GM12872 (cell line): ENCODE data around the gene ZNF770.

Experiments used
- TF ChIP-seq, protein P1 (sequence below): IDR thresholded peaks from 3 replicates; pipeline ENCODE4 v1.5.1; 2011; ENCODE audit warnings: low read depth, mild to moderate bottlenecking, low read length, moderate library complexity; ENCODE audit not compliant: insufficient read depth

ZNF770 gene

DNA sequence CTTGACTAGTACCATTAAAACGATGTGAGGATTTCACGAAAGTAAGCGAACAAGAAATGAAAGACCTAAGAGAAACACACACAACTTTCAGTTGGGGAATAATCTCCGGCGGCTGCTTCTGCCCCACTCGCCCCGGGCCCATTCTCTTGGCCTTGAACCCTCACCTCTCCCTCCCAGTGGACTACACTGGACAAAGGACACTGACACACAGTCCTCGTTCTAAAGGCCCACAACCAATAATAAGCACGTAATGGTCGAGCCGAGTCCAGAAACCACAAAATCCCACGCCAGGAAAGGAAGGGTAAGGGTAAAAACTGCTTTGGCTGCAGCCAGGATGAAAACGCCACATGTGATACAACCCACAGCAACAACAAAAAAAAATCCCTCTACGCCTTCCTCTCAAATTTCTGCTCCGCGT lies 469 bp downstream of the ZNF770 start:
- TF ChIP-seq, protein P1, sequence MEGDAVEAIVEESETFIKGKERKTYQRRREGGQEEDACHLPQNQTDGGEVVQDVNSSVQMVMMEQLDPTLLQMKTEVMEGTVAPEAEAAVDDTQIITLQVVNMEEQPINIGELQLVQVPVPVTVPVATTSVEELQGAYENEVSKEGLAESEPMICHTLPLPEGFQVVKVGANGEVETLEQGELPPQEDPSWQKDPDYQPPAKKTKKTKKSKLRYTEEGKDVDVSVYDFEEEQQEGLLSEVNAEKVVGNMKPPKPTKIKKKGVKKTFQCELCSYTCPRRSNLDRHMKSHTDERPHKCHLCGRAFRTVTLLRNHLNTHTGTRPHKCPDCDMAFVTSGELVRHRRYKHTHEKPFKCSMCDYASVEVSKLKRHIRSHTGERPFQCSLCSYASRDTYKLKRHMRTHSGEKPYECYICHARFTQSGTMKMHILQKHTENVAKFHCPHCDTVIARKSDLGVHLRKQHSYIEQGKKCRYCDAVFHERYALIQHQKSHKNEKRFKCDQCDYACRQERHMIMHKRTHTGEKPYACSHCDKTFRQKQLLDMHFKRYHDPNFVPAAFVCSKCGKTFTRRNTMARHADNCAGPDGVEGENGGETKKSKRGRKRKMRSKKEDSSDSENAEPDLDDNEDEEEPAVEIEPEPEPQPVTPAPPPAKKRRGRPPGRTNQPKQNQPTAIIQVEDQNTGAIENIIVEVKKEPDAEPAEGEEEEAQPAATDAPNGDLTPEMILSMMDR = no peak

DNA sequence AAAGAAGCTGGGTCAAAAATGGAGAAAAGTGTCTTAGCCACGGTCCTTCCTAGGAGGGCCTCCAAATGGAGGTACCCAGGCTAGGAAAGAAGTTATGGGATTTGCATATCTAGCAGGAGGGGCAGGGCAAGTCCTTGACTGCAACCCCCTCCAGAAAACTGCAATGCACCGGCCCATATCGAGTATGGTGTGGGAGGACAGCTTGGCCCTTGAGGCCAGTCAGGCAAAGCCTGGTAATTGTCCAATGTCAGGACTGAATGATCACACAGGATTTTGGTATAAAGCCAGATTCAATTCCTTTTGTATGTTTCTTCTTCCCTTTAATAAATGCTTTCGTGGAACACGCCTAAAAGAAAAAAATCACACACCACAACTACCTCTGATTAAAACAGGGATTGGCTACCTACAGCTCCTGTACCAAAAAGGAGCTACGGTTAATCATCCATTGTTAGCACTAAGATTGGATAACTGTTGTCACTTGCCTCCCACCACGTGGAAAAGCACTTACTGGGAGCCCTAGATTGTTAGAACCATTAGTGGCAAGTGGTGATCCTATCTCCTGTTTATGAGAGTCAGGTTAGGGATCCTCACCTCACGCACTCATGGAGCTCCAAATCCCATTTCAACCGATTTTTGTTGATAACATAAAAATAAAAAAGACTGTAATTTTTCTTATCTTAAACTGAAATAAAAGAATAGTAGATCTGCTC lies 1.2 kb downstream of the ZNF770 start:
- TF ChIP-seq, protein P1 = no peak

DNA sequence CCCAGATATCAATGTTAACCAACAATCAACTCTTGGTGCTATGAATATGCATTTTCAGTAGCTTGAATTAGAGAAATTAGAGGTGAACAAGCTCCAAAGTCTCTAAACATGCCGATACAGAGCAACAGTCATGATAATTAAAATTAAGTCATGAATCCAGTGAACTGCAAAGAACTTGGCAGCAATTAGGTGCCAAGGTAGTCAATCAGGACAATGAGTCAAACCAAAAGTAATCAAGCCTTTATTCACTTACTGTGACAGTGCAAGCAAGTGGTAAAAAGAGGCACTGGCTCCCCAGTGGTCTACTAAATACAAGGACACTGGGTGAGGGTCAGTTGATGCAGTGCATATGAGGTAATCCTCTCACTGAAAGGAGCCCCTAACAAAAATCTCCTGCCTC lies 1.8 kb downstream of the ZNF770 start:
- TF ChIP-seq, protein P1 = no peak

DNA sequence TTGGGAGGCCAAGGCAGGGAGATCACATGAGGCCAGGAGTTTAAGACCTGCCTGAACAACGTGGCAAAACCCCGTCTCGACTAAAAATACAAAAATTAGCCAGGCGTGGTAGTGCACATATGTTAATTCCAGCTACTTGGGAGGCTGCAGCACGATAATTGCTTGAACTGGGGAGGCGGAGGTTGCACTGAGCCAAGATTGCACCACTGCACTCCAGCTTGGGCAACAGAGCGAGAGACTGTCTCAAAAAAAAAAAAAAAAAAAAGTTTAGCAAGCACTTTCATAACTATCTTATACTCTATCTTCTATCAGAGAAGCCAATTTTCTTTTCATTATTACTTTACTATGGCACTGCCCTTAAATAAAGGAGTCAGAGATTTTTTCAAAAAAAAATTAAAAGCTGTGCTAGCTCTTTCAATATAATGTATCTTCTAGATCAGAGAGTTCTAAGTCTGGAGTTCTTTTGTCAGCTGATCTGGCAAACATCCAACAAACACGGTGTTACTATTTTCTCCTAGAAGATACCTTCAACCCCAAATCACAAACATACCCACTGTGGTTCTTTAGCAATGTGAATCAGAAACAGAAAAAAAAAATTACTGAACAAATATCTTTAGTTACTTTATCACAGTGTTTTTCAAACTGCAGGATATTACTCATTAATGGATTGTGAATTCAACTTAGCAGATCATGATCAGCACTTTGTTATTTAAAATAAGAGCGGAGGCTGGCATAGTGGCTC lies 3.0 kb downstream of the ZNF770 start:
- TF ChIP-seq, protein P1 = no peak

DNA sequence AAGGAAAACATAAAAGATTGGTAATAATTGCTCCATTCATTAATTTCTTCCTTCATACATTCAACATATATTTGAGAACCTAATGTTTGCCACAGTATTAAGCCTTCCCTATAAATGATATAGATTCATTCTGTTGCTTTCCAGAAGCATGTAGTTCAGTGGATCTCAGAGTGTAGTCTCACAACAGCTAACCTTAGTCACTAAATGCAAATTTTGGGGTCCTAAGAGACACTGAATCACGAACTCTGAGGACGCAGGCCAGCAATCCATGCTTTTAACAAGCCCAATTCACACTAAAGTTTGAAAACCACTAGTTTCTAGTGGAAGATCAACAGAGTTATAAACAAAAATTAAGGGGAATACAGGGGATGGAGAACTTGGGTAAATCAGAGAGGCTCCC lies 11.3 kb downstream of the ZNF770 start:
- TF ChIP-seq, protein P1 = no peak

DNA sequence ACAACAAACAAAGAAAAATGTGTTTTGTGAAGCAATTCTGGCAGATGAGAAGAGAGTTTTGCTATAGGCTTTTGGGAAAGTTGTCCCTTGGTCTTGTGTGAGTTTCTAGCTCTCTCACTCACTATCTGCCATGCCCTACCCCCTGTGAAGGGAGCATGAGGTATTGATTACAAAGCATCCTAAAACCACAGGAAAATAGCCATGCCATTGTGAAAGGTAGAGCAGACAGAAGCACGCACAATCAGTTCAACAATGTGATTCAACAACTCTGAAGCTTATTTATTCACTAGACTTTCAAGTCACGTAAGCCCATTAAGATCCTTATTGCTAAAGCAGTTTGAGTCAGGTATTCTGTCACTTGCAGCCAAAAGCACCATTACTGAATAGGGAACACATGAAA lies 12.0 kb downstream of the ZNF770 start:
- TF ChIP-seq, protein P1 = no peak

DNA sequence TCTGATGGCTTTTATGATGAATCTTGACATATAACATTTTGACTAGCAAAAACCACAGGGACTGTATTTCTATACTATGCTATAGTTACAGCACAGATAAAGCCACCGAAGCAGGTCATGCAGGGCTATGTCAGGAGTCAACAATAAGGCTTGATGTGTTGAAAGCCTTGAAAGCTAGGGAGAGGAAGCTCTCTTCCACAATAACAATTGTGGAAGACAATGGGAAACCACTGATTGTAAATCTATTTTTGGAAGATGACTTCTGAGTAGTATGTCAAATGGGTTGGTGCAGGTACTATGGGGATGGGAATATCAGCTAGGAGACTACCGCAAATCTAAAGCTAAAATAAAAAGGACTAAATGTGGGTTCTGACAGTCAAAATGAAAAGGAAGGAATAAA lies 14.6 kb downstream of the ZNF770 start:
- TF ChIP-seq, protein P1 = no peak
